ENCODE measurements around the gene CCNJL. TPM values are rescaled to one million over a fixed set of nuclear protein-coding genes. Genes with fewer than 3 reads are reported as not detected.

CCNJL gene
- total and polyA plus RNA-seq, 2 donors (not counting 1 experiment from before 2014, with no cell fraction given), result 0.03 to 0.67 TPM

GRCh38 chr5:160207061-160207460 lies 105.3 kb downstream of the CCNJL start:
- no peaks in the 10 kb centered on the region for H3K4me1 Mint-ChIP-seq
- no peaks in the 10 kb centered on the region for H3K9me3 Mint-ChIP-seq (ENCODE audit: insufficient read depth)
- intact Hi-C loops (cut with micrococcal nuclease), result no loop called here
- H3K27me3 ChIP-seq (replicated peaks in 1 of 4; ENCODE audit: control extremely low read depth in 1 of 4, control insufficient read depth in 3 of 4, insufficient read depth in 4 of 4, low read length in 3 of 4), result peaks cover 0 to 3% (median 0%) of the 10 kb centered on the region in 4 experiments
- no peaks in the 10 kb centered on the region for H3K79me2 ChIP-seq (ENCODE audit: control insufficient read depth, insufficient read depth, low read length)
- ChIA-PET CTCF (interaction anchor here (0.8 kb wide), 1 partner anchor 9 kb away, joined by 3 read pairs; no protein-coding TSS in a partner anchor), POLR2A (no interaction called here)
- WGBS (ENCODE audit: insufficient coverage), result no CpG with 5 or more reads among the region's 2 CpGs
- no peaks in the 10 kb centered on the region for H3K4me1 ChIP-seq (ENCODE audit: control insufficient read depth in 2 of 2, insufficient read depth in 2 of 2, low read length in 2 of 2)
- TF ChIP-seq EZH2 (IDR thresholded peaks at IDR 0.05; ENCODE audit: borderline replicate concordance, insufficient read depth, low read depth, low read length, poor library complexity, severe bottlenecking), result no peak
- TF ChIP-seq CTCF (IDR thresholded peaks at IDR 0.05), result no peak
- ATAC-seq (ENCODE audit: low read depth) (no peak), DNase-seq (no peak)
- no peak overlapping the region for H3K4me3 Mint-ChIP-seq
- no peaks in the 10 kb centered on the region for H3K9me3 ChIP-seq (ENCODE audit: control extremely low read depth in 1 of 3, control insufficient read depth in 2 of 3, insufficient read depth in 1 of 3, low read length in 2 of 3)
- H3K27ac Mint-ChIP-seq, result no peak overlapping the region
- no peak overlapping the region for H2AFZ ChIP-seq (ENCODE audit: insufficient read depth, low read depth, low read length, poor library complexity, severe bottlenecking)
- no peak overlapping the region for H3K9ac ChIP-seq (ENCODE audit: low read length)
- H3K4me3 ChIP-seq (ENCODE audit: control extremely low read depth in 1 of 5, extremely low read depth in 1 of 5, insufficient read depth in 1 of 5, low read depth in 2 of 5, low read length in 4 of 5), result no peak overlapping the region
- no peak overlapping the region for H3K4me2 ChIP-seq (replicated peaks; ENCODE audit: low read depth, low read length, poor library complexity, severe bottlenecking)
- no peaks in the 10 kb centered on the region for H4K20me1 ChIP-seq (ENCODE audit: control insufficient read depth, insufficient read depth, low read length, poor library complexity, severe bottlenecking)
- H3K27ac ChIP-seq (ENCODE audit: low read length in 2 of 2), result no peak overlapping the region
- peaks cover 6% of the 10 kb centered on the region for H3K27me3 Mint-ChIP-seq
- no peaks in the 10 kb centered on the region for H3K36me3 ChIP-seq (replicated peaks in 1 of 2; ENCODE audit: control extremely low read depth in 1 of 2, control insufficient read depth in 1 of 2, extremely low read depth in 1 of 2, insufficient read depth in 2 of 2, low read length in 1 of 2)

Small RNAs within 50 kb of the gene (small RNA-seq; reads per million reads assigned to genes)
- gene AC112191.3 (ENCODE audit: insufficient read length, low read depth, low replicate concordance), result not detected

Other genes starting within 250 kb of the CCNJL start
- 48.8 and 50.1 TPM in 2 replicates for gene PWWP2A, start 193.1 kb downstream of the CCNJL start, total RNA-seq
- gene PWWP2A, start 193.1 kb downstream of the CCNJL start, polyA plus RNA-seq, result 17.0 and 19.6 TPM in 2 replicates
- gene FABP6, start 83.1 kb downstream of the CCNJL start, total RNA-seq, result not detected in 2 replicates
- not detected in 2 replicates for gene FABP6, start 83.1 kb downstream of the CCNJL start, polyA plus RNA-seq
- gene C1QTNF2, start 58.1 kb upstream of the CCNJL start, total RNA-seq, result not detected in 2 replicates
- gene C1QTNF2, start 58.1 kb upstream of the CCNJL start, polyA plus RNA-seq, result not detected in 2 replicates
- 1.3 TPM in 2 replicates for gene FAM200C, start 87.5 kb upstream of the CCNJL start, total RNA-seq
- 0.23 and 0.28 TPM in 2 replicates for gene FAM200C, start 87.5 kb upstream of the CCNJL start, polyA plus RNA-seq
- 68.3 and 83.2 TPM in 2 replicates for gene SLU7, start 106.5 kb upstream of the CCNJL start, total RNA-seq
- gene SLU7, start 106.5 kb upstream of the CCNJL start, polyA plus RNA-seq, result 30.8 and 80.7 TPM in 2 replicates
- gene PTTG1, start 109.3 kb upstream of the CCNJL start, total RNA-seq, result 7.5 and 8.1 TPM in 2 replicates
- gene PTTG1, start 109.3 kb upstream of the CCNJL start, polyA plus RNA-seq, result 14.1 and 15.4 TPM in 2 replicates

All from B cell (primary cell).